Gastrocnemius medialis (tissue), 4 donors: ENCODE data around the gene ASXL1. TPM values are rescaled to one million over a fixed set of nuclear protein-coding genes. Genes with fewer than 3 reads are reported as not detected.

Source experiments
- ATAC-seq, 2 donors: fragments of 150-250 bp; one replicate each; pipeline ENCODE4 v1.9.1; 2016
- DNase-seq, 2 donors: peaks; one replicate each; pipeline ENCODE4 v3.0.0-alpha.2; 2019
- H3K27ac ChIP-seq, 4 donors: fragments of 200-600 bp; sonication (generic); 1 replicate in 1 of 4; 2 replicates in 3 of 4; pipeline ENCODE4 v1.5.1; 2016 to 2018; ENCODE audit warnings: mild to moderate bottlenecking in 2 of 4, moderate library complexity in 1 of 4
- H3K27me3 ChIP-seq, 3 donors: fragments of 200-600 bp; sonication (generic) in 2 of 3; 1 replicate in 1 of 3; 2 replicates in 2 of 3; pipeline versions ENCODE4 v1.5.1 to v1.6.0; 2016 to 2019; ENCODE audit warnings: mild to moderate bottlenecking in 1 of 3, moderate library complexity in 1 of 3
- H3K36me3 ChIP-seq, 2 donors: fragments of 200-600 bp; sonication (generic) in 1 of 2; one replicate each; pipeline ENCODE4 v1.5.1; 2017 to 2018
- H3K4me1 ChIP-seq, 2 donors: fragments of 200-600 bp; sonication (generic) in 1 of 2; one replicate each; pipeline ENCODE4 v1.5.1; 2016 to 2017; ENCODE audit warnings: mild to moderate bottlenecking in 2 of 2
- H3K4me3 ChIP-seq, 4 donors: fragments of 200-600 bp; sonication (generic) in 3 of 4; 1 replicate in 1 of 4; 2 replicates in 3 of 4; pipeline ENCODE4 v1.5.1; 2016 to 2019; ENCODE audit warnings: mild to moderate bottlenecking in 2 of 4
- H3K9me3 ChIP-seq, 3 donors: fragments of 200-600 bp; sonication (generic) in 2 of 3; 1 replicate in 1 of 3; 2 replicates in 2 of 3; pipeline ENCODE4 v1.5.1; 2016 to 2019
- CTCF ChIP-seq, 5 experiments: fragments of 450-650 bp in 3 of 5; fragments of 200-600 bp in 2 of 5; sonication (generic) in 2 of 5; IDR thresholded peaks in 4 of 5; conservative IDR thresholded peaks in 1 of 5; 1 replicate in 4 of 5; 2 replicates in 1 of 5; pipeline ENCODE4 v1.5.1; 2016 to 2019; ENCODE audit warnings: antibody characterized with exemption in 5 of 5, mild to moderate bottlenecking in 3 of 5, moderate library complexity in 3 of 5
- POLR2A ChIP-seq, 2 donors: fragments of 450-650 bp; IDR thresholded peaks; one replicate each; pipeline ENCODE4 v1.6.1; 2017; ENCODE audit warnings: antibody characterized with exemption in 2 of 2, mild to moderate bottlenecking in 2 of 2, moderate library complexity in 2 of 2
- in situ Hi-C, 4 donors: fragments of 200-750 bp; cut with MboI; loops; one replicate each; pipeline versions ENCODE4 v1.15.0 to v1.8.0; 2017; ENCODE audit warnings: low sequenced_read_pairs in 4 of 4
- intact Hi-C: fragments of 100-400 bp; cut with DNase I; formaldehyde crosslinking; loops from one replicate; pipeline ENCODE4 v1.15.1; 2023; ENCODE audit warnings: low total_unique reads
- total RNA-seq, 4 donors: library from RNA; depleted of rRNA; stranded (reverse); fragments of >200 nt; gene quantifications; one replicate each; pipeline versions ENCODE4 v1.1.0 to v1.2.3, GENCODE V29; 2016

The ASXL1 gene
- total RNA-seq, 4 donors from 2014 or later: 21.8 to 36.6 (median 28.4) TPM

GRCh38 chr20:32444474-32445220 lies 86.5 kb downstream of the ASXL1 start:
- H3K27ac ChIP-seq: no peak overlapping the region
- no peaks in the 10 kb centered on the region for H3K9me3 ChIP-seq
- DNase-seq (no peak), ATAC-seq (no peak)
- TF ChIP-seq POLR2A (IDR thresholded peaks at IDR 0.05) (no peak), CTCF (IDR thresholded peaks at IDR 0.05 in 4 of 5, conservative IDR thresholded peaks at IDR 0.05 in 1 of 5) (no peak)
- no peak overlapping the region for H3K4me3 ChIP-seq
- in situ Hi-C loops: no loop called here
- peaks cover 6 to 15% of the 10 kb centered on the region in 2 donors for H3K4me1 ChIP-seq
- intact Hi-C loops: no loop called here
- H3K36me3 ChIP-seq: peaks cover 0 to 7% of the 10 kb centered on the region in 2 donors
- no peaks in the 10 kb centered on the region for H3K27me3 ChIP-seq

- intact Hi-C loops (no loop called here), in situ Hi-C loops (no loop called here)
- TF ChIP-seq CTCF (IDR thresholded peaks at IDR 0.05 in 4 of 5, conservative IDR thresholded peaks at IDR 0.05 in 1 of 5) (no peak), POLR2A (IDR thresholded peaks at IDR 0.05) (no peak)
- Histone ChIP-seq H3K4me3 (no peak overlapping the region), H3K4me1 (peaks cover 11 to 15% of the 10 kb centered on the region in 2 donors), H3K9me3 (no peaks in the 10 kb centered on the region), H3K27me3 (no peaks in the 10 kb centered on the region), H3K36me3 (peaks cover 0 to 7% of the 10 kb centered on the region in 2 donors), H3K27ac (no peak overlapping the region)
- no peak for ATAC-seq
- DNase-seq: no peak
Measured at GRCh38 chr20:32445539-32446273, 87.6 kb downstream of the ASXL1 start.

- no peak for ATAC-seq
- in situ Hi-C loops (no loop called here), intact Hi-C loops (no loop called here)
- Histone ChIP-seq H3K4me3 (no peak overlapping the region), H3K4me1 (peaks cover 11 to 15% of the 10 kb centered on the region in 2 donors), H3K36me3 (peaks cover 0 to 7% of the 10 kb centered on the region in 2 donors), H3K9me3 (no peaks in the 10 kb centered on the region), H3K27ac (no peak overlapping the region), H3K27me3 (no peaks in the 10 kb centered on the region)
- no peak for TF ChIP-seq POLR2A (IDR thresholded peaks at IDR 0.05)
- no peak for TF ChIP-seq CTCF (IDR thresholded peaks at IDR 0.05 in 4 of 5, conservative IDR thresholded peaks at IDR 0.05 in 1 of 5)
- no peak for DNase-seq
Measured at GRCh38 chr20:32446301-32447100, 88.4 kb downstream of the ASXL1 start.

GRCh38 chr20:32447136-32448027 lies 89.3 kb downstream of the ASXL1 start:
- H3K9me3 ChIP-seq: no peaks in the 10 kb centered on the region
- no peak for DNase-seq
- H3K27me3 ChIP-seq: no peaks in the 10 kb centered on the region
- TF ChIP-seq CTCF (IDR thresholded peaks at IDR 0.05 in 4 of 5, conservative IDR thresholded peaks at IDR 0.05 in 1 of 5) (no peak), POLR2A (IDR thresholded peaks at IDR 0.05) (no peak)
- peaks cover 0 to 7% of the 10 kb centered on the region in 2 donors for H3K36me3 ChIP-seq
- H3K4me1 ChIP-seq: peaks cover 11 to 15% of the 10 kb centered on the region in 2 donors
- H3K27ac ChIP-seq: no peak overlapping the region
- no peak overlapping the region for H3K4me3 ChIP-seq
- intact Hi-C loops (no loop called here), in situ Hi-C loops (no loop called here)
- ATAC-seq: peak in 1 of 2 donors; percentile 18
